ENCODE data around the gene EXD1.

- TF ChIP-seq CTCF (IDR thresholded peaks at IDR 0.05) (no peak), POLR2A (IDR thresholded peaks at IDR 0.05) (no peak), POLR2AphosphoS5 (IDR thresholded peaks at IDR 0.05) (no peak), EP300 (IDR thresholded peaks at IDR 0.05) (no peak)
Measured at GRCh38 chr15:41233367-41233771, 2.8 kb upstream of the EXD1 start.
